ENCODE measurements around the gene ZNF226. TPM values are rescaled to one million over a fixed set of nuclear protein-coding genes. Genes with fewer than 3 reads are reported as not detected.

The ZNF226 gene
- total and polyA plus RNA-seq, 9 of the 15 experiments (the other 6 are each of a cell fraction or from before 2014, with no cell fraction given): 6.2 to 19.4 (median 9.3) TPM

DNA sequence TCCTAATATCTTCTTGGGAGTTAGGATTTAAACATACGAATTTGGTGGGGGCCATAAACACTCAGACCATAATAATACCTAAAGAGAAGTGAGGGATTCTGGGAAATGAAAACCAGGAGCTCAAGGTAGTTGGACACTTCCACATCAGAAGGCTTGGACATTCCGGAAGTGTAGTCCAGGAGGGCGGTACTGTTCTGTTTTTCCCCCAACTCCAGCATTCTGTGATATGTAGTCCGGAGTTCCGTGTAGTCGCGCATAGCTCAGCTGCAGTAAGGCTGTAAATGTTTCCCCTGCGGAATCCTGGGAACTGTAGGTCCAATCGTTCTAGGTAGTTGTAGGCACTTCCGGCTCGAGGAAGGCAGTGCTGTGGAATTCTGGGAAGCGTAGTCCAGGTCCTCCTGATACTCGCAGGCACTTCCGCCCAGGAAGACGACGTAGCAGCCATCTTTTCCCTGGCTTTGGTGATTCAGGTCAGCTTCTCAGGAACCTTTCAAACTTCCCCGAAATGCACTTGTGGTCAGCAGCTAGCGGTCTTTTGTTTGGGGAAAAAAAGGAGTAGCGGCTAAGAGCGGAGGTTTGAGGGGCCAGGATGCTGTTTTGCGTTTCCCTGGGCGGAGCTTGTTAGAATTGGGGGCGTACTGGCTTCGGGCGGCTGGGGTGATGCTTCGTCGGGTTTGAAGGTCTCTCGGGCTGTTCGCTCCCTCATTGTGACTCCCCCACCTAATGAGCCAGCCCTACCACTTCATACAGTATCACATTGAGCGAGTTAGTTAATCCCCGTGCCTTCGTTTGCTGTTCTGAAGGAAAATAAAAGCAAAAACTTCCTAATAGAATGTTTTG lies at the start of gene ZNF226 (continued):
- TF ChIP-seq, protein P1, sequence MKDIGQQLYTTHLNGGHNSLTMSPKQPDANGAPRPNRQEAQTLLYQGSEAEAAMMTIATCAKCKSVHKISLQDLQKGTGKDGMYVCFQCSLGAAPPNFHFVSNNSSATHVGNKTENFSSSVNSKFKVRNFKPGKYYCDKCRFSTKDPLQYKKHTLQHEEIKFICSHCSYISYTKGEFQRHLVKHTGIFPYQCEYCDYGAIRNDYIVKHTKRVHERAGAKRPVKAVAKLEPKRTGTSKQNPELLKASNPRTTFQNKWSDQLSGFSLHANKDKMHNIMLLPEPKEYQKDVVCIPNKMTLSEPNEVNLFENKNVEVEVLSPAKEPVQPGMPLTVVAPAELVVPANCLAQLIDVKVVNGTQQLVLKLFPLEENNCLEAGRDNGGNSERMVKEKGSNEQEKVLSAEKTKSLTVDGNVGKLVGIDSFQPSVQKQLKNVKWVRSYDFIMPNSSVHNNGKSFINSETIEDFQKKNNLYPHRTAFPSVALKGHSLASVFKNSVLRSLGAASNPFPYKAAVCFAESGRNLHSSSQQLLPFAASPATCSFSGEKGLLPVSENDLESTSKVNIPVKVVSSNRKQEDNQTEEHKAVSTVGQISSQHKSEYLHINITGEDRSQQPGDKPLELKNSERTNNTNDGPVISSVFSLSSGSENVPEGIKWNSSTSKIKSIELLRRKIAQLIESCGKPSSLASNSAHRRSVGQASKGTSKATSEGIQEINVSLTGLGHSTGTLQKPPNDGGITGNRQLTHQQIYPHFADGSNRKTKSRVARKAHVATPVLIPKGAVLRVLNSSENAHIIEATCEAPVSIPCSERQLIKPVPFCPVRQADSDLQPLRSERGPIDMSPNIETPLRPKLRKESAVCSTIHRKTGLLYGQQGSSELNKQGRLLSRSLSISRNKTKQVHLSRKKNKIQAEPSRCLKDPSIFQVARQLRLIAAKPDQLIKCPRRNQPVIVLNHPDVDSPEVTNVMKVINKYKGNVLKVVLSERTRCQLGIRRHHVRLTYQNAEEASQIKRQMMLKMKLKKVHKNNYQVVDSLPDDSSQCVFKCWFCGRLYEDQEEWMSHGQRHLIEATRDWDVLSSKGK (CRISPR knock-in tag; IDR thresholded peaks at IDR 0.05): no peak
- TF ChIP-seq ZNF79 (CRISPR knock-in tag; IDR thresholded peaks at IDR 0.05; ENCODE audit: low read depth): no peak
- TF ChIP-seq, protein P2, sequence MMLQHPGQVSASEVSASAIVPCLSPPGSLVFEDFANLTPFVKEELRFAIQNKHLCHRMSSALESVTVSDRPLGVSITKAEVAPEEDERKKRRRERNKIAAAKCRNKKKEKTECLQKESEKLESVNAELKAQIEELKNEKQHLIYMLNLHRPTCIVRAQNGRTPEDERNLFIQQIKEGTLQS (IDR thresholded peaks at IDR 0.05): no peak
- TF ChIP-seq, protein P2 (CRISPR knock-in tag; conservative IDR thresholded peaks at IDR 0.05): no peak
- TF ChIP-seq PHTF2 (CRISPR knock-in tag; IDR thresholded peaks at IDR 0.05): no peak
- TF ChIP-seq LEF1 (IDR thresholded peaks at IDR 0.05): no peak
- TF ChIP-seq CEBPB (tag; IDR thresholded peaks at IDR 0.05): no peak
- TF ChIP-seq ZNF76 (CRISPR knock-in tag; IDR thresholded peaks at IDR 0.05; ENCODE audit: borderline replicate concordance): no peak
- TF ChIP-seq GATAD2B (IDR thresholded peaks at IDR 0.05; ENCODE audit: borderline replicate concordance): no peak
- TF ChIP-seq, protein P3, sequence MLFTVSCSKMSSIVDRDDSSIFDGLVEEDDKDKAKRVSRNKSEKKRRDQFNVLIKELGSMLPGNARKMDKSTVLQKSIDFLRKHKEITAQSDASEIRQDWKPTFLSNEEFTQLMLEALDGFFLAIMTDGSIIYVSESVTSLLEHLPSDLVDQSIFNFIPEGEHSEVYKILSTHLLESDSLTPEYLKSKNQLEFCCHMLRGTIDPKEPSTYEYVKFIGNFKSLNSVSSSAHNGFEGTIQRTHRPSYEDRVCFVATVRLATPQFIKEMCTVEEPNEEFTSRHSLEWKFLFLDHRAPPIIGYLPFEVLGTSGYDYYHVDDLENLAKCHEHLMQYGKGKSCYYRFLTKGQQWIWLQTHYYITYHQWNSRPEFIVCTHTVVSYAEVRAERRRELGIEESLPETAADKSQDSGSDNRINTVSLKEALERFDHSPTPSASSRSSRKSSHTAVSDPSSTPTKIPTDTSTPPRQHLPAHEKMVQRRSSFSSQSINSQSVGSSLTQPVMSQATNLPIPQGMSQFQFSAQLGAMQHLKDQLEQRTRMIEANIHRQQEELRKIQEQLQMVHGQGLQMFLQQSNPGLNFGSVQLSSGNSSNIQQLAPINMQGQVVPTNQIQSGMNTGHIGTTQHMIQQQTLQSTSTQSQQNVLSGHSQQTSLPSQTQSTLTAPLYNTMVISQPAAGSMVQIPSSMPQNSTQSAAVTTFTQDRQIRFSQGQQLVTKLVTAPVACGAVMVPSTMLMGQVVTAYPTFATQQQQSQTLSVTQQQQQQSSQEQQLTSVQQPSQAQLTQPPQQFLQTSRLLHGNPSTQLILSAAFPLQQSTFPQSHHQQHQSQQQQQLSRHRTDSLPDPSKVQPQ (CRISPR knock-in tag; IDR thresholded peaks at IDR 0.05; ENCODE audit: borderline replicate concordance): no peak
- no peak for TF ChIP-seq KAT8 (IDR thresholded peaks at IDR 0.05; ENCODE audit: low read depth)
- TF ChIP-seq, protein P4, sequence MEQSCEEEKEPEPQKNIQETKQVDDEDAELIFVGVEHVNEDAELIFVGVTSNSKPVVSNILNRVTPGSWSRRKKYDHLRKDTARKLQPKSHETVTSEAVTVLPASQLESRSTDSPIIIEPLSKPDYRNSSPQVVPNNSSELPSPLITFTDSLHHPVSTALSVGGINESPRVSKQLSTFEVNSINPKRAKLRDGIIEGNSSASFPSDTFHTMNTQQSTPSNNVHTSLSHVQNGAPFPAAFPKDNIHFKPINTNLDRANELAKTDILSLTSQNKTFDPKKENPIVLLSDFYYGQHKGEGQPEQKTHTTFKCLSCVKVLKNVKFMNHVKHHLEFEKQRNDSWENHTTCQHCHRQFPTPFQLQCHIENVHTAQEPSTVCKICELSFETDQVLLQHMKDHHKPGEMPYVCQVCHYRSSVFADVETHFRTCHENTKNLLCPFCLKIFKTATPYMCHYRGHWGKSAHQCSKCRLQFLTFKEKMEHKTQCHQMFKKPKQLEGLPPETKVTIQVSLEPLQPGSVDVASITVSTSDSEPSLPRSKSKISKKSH (CRISPR knock-in tag; IDR thresholded peaks at IDR 0.05): no peak
- no peak for TF ChIP-seq POLR2G (IDR thresholded peaks at IDR 0.05; ENCODE audit: low read depth, low read length)
- TF ChIP-seq, protein P5, sequence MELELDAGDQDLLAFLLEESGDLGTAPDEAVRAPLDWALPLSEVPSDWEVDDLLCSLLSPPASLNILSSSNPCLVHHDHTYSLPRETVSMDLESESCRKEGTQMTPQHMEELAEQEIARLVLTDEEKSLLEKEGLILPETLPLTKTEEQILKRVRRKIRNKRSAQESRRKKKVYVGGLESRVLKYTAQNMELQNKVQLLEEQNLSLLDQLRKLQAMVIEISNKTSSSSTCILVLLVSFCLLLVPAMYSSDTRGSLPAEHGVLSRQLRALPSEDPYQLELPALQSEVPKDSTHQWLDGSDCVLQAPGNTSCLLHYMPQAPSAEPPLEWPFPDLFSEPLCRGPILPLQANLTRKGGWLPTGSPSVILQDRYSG (tag; conservative IDR thresholded peaks at IDR 0.05; ENCODE audit: low read depth): no peak
- TF ChIP-seq ZNF695 (CRISPR knock-in tag; IDR thresholded peaks at IDR 0.05): no peak
- no peak for TF ChIP-seq HMG20A (CRISPR knock-in tag; conservative IDR thresholded peaks at IDR 0.05)
